Measurements from ENCODE around the gene GPR152. TPM values are rescaled to one million over a fixed set of nuclear protein-coding genes. Genes with fewer than 3 reads are reported as not detected.
A peak's percentile ranks its signal among the peaks of the same experiment; 100 is the strongest.

Gene GPR152
- total RNA-seq, 2 donors from 2014 or later = not detected

DNA sequence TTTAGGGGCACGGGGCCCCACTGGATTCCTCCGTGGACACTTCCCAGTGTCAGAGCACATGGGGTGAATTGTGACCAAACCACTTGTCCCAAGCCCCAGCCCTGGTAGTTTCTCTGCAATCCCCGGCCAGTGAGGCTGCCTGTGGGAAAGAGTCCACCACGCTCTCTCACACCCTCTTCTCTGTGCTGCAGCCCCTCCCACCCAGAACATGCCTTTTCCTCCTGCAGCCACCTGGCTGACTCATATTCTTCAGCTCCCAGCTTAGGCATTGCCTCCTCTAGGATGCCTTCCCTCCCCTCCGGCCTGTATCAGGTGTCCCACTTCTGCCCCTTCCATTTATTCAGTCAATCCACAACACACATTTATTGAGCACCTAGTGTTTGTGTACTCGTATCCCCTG, 29.6 kb downstream of the GPR152 start:
- TF ChIP-seq, protein P1, sequence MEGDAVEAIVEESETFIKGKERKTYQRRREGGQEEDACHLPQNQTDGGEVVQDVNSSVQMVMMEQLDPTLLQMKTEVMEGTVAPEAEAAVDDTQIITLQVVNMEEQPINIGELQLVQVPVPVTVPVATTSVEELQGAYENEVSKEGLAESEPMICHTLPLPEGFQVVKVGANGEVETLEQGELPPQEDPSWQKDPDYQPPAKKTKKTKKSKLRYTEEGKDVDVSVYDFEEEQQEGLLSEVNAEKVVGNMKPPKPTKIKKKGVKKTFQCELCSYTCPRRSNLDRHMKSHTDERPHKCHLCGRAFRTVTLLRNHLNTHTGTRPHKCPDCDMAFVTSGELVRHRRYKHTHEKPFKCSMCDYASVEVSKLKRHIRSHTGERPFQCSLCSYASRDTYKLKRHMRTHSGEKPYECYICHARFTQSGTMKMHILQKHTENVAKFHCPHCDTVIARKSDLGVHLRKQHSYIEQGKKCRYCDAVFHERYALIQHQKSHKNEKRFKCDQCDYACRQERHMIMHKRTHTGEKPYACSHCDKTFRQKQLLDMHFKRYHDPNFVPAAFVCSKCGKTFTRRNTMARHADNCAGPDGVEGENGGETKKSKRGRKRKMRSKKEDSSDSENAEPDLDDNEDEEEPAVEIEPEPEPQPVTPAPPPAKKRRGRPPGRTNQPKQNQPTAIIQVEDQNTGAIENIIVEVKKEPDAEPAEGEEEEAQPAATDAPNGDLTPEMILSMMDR (IDR thresholded peaks at IDR 0.05) = no peak
- Histone ChIP-seq H3K36me3 (no peaks in the 10 kb centered on the region), H3K4me3 (no peak overlapping the region), H3K9me3 (no peaks in the 10 kb centered on the region), H3K4me1 (ENCODE audit: control insufficient read depth in 1 of 2, low read depth in 2 of 2) (peaks cover 13 to 33% of the 10 kb centered on the region in 2 donors), H3K27ac (no peak overlapping the region), H3K27me3 (replicated peaks; ENCODE audit: insufficient read depth) (no peaks in the 10 kb centered on the region)
- DNase-seq (ENCODE audit: low spot score) (no peak), ATAC-seq (ENCODE audit: insufficient number of reproducible peaks, low FRiP score, low read depth) (no peak)

GRCh38 chr11:67421430-67422031, 31.0 kb downstream of the GPR152 start:
- Histone ChIP-seq H3K9me3 (no peaks in the 10 kb centered on the region), H3K27me3 (replicated peaks; ENCODE audit: insufficient read depth) (no peaks in the 10 kb centered on the region), H3K4me3 (peak overlapping the region; percentile 81), H3K27ac (peak overlapping the region in 1 of 2 donors; percentile 90), H3K36me3 (no peaks in the 10 kb centered on the region), H3K4me1 (ENCODE audit: control insufficient read depth in 1 of 2, low read depth in 2 of 2) (peaks cover 15 to 41% of the 10 kb centered on the region in 2 donors)
- DNase-seq (ENCODE audit: low spot score) = no peak
- ATAC-seq (ENCODE audit: insufficient number of reproducible peaks, low FRiP score, low read depth) = no peak
- TF ChIP-seq, protein P1 (IDR thresholded peaks at IDR 0.05) = no peak

- peak overlapping the region; percentile 78 to 90 for H3K27ac ChIP-seq
- H3K4me3 ChIP-seq = peak overlapping the region; percentile 81
- TF ChIP-seq, protein P1 (IDR thresholded peaks at IDR 0.05) = no peak
- no peaks in the 10 kb centered on the region for H3K9me3 ChIP-seq
- no peaks in the 10 kb centered on the region for H3K27me3 ChIP-seq (replicated peaks; ENCODE audit: insufficient read depth)
- no peaks in the 10 kb centered on the region for H3K36me3 ChIP-seq
- peaks cover 19 to 48% of the 10 kb centered on the region in 2 donors for H3K4me1 ChIP-seq (ENCODE audit: control insufficient read depth in 1 of 2, low read depth in 2 of 2)
- peak; percentile 82 for DNase-seq (ENCODE audit: low spot score)
- ATAC-seq (ENCODE audit: insufficient number of reproducible peaks, low FRiP score, low read depth) = peak; percentile 72
Observed at GRCh38 chr11:67420646-67421429, 31.7 kb downstream of the GPR152 start.

- H3K9me3 ChIP-seq = no peaks in the 10 kb centered on the region
- DNase-seq (ENCODE audit: low spot score) = no peak
- H3K27me3 ChIP-seq (replicated peaks; ENCODE audit: insufficient read depth) = no peaks in the 10 kb centered on the region
- no peak for ATAC-seq (ENCODE audit: insufficient number of reproducible peaks, low FRiP score, low read depth)
- H3K4me1 ChIP-seq (ENCODE audit: control insufficient read depth in 1 of 2, low read depth in 2 of 2) = peaks cover 19 to 51% of the 10 kb centered on the region in 2 donors
- TF ChIP-seq, protein P1 (IDR thresholded peaks at IDR 0.05) = no peak
- peak overlapping the region; percentile 78 to 90 for H3K27ac ChIP-seq
- peak overlapping the region; percentile 81 for H3K4me3 ChIP-seq
- no peaks in the 10 kb centered on the region for H3K36me3 ChIP-seq
Observed at GRCh38 chr11:67420147-67420645, 32.3 kb downstream of the GPR152 start.

- Histone ChIP-seq H3K9me3 (no peaks in the 10 kb centered on the region), H3K27ac (peak overlapping the region; percentile 78 to 90), H3K4me3 (peak overlapping the region; percentile 6), H3K36me3 (no peaks in the 10 kb centered on the region), H3K4me1 (ENCODE audit: control insufficient read depth in 1 of 2, low read depth in 2 of 2) (peaks cover 23 to 55% of the 10 kb centered on the region in 2 donors), H3K27me3 (replicated peaks; ENCODE audit: insufficient read depth) (no peaks in the 10 kb centered on the region)
- TF ChIP-seq, protein P1 (IDR thresholded peaks at IDR 0.05) = no peak
- DNase-seq (ENCODE audit: low spot score) = no peak
- no peak for ATAC-seq (ENCODE audit: insufficient number of reproducible peaks, low FRiP score, low read depth)
Observed at GRCh38 chr11:67419325-67420049, 33.0 kb downstream of the GPR152 start.

All from thoracic aorta (tissue), 2 donors.